Suppressor macrophage (primary cell): ENCODE measurements around the gene FXYD2.

Experiments used
- DNase-seq, 4 experiments: peaks; one replicate each; pipeline ENCODE4 v3.0.0-alpha.2; 2020 to 2022

The FXYD2 gene

GRCh38 chr11:117796456-117796871 lies 28.1 kb downstream of the FXYD2 start:
- DNase-seq, result no peak

DNA sequence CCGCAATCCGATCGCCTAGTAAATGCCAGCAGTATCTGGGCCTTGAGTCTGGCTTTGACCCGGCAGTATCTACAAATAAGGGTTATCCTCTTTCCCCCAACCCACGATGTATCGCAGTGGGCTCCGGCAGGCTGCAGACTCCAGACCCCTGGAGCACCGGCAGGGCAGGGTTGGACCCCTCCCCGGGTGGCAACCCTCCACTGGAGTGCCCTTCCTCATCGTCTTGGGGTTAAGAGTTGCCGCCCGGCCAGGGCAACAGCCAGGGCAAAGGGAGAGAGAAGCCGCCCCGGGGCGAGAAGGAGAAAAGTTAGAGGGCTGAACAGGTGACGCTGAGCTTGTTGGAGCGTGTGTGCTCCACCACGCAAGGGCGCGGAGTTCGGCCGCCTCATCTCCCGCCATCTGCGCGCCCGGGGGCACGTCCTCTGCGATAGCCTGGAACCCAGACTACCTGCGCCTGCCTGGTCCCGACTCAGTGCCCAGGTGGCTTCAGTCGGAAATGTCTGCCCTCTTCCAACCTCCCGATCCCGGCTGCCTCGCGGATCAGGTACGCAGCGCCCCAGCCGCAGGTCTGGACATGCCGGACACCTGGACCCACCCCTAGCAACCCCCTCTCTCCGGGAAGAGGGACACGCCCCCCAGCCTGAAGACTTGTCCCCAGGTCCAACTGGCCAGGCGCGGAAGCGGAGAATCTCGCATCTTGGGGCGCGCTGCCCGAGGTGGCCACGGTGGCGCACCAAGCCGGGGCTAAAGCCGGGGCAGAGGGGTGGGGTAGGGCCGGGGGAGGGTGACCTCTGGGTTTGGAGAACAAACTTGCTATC lies 28.7 kb downstream of the FXYD2 start:
- no peak for DNase-seq

- no peak for DNase-seq
Measured at GRCh38 chr11:117794772-117795629, 29.5 kb downstream of the FXYD2 start.

- no peak for DNase-seq
Measured at GRCh38 chr11:117794135-117794534, 30.4 kb downstream of the FXYD2 start.

DNA sequence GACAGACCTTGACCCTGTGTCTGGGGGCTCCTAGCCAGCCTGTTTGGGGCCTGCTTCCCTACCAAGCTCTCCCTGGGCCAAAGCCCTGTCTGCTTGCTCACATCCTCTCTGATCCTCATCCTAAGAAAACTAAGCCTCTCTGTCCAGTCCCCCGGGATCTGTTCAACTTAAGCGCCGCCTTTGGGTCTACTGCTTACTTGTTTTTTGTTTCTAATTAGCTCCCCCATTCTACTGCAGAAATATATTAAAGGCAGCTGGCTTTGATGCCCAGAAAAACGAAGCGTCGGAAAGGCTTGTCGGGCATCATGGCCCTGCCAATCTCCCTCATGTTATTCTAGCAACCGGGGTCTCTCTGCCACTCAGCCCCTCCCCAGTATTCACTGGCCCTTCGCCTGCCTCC lies 31.0 kb downstream of the FXYD2 start:
- no peak for DNase-seq

DNA sequence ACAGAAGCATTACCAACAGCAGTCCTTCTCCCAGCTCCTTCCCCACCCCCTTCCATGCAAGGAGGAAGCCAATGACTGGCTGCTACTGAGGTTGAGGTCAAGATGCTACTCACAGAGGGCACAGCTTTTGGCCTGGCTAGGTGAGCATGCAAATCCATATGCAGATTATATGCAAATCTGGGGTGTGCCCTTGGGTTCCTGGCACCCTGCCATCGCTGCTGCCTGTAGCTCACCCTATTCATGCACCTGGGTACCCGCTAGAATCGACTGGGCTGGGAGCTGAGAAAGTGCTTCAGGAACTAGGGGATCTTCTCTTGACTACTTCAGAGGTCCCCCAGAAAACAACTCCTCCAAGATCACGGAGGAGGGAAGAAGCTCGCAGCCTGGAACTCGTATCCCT lies 31.6 kb downstream of the FXYD2 start:
- DNase-seq, result no peak

GRCh38 chr11:117792241-117792640 lies 32.3 kb downstream of the FXYD2 start:
- DNase-seq, result no peak

GRCh38 chr11:117790279-117790678 lies 34.3 kb downstream of the FXYD2 start:
- no peak for DNase-seq

DNA sequence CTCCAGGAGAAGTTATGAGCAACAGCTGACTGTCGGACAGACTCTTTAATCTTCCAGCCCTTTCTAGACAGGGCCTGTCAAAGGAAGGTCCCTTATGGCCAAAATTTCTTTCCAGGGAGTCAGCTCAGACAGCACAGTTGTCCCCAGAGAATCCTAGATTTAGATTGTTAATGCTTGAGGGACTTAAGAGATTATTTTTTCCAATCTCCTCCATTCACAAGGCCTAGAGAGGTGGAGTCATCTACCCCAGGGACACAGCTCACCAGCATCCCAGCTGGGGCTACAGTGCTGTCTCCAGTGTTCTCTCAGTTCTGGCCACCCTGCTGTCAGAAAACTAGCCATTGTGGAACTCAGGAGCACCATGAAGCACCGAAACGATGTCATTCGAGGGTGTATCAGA lies 35.3 kb downstream of the FXYD2 start:
- no peak for DNase-seq

DNA sequence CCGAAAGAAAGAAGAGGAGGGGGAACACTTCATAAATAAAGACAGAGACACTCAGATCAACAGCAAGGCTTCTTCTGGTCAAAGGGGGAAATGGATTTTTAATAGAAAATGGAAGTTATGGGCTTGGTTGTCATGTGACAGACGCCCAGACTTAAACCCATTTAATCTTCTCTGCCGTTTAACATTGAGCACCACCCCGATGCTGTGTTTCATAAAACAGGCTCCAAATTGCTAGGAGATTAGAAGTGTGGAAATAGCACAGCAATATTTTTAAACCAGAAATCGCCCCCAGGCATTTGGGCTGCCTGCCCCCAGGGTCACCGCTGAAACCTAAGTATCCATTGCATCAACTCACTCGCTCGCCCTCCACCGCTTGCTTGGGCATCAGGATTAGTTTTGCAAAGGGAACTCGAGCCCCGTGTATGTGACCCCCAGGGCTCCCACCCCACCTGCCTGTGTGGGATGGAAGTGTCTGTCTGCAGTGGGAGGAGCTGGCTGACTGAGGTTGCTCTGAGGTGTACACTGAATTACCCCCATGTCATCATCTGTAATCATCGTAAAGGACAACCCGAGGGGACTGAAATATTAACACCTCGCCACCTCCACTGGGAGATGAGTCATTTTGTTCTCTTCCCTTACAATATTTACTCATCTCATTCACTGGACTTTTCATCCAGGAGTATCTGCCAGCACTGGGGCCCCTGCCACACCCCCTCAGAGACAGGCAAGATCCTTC lies 38.2 kb downstream of the FXYD2 start:
- no peak for DNase-seq

DNA sequence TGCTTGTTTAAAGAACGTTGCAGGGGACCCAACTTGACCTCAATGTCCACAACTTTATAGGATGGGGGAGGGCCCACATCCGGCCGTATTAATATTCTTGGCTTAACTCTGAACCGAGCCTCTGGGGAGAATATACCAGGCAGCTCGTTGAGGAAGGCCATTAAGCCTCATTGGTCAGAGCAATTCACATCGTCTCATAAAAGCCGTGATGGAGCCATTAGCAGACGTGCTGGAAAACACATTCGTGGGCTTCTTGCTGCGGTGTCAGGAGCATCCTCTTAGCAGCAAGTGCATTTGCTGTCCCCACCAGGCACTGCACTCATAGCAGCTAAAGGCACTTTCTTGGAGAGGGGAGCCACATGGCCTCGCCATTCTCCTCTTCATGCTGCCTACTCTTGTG lies 42.4 kb downstream of the FXYD2 start:
- no peak for DNase-seq

GRCh38 chr11:117781627-117782026 lies 42.9 kb downstream of the FXYD2 start:
- no peak for DNase-seq

GRCh38 chr11:117780456-117780855 lies 44.1 kb downstream of the FXYD2 start:
- no peak for DNase-seq

DNA sequence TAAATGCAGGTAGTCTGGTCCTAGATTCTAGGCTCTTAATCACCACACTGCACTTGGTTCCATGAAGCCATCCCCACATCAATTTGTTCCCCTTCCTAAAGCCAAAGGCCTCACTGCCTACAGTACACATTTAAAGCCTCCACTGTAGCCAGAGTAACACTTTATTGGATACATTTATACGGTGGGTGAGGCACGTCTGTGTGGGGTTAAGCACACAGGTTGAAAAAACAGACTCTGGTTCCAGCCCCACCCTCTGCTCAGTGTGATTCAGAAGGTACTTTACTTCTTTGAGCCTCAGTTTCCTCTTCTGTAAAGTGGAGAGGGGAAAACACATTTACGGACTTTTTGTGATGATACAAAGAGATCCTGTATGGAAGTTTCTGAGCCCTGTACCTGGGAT lies 50.0 kb downstream of the FXYD2 start:
- no peak for DNase-seq

DNA sequence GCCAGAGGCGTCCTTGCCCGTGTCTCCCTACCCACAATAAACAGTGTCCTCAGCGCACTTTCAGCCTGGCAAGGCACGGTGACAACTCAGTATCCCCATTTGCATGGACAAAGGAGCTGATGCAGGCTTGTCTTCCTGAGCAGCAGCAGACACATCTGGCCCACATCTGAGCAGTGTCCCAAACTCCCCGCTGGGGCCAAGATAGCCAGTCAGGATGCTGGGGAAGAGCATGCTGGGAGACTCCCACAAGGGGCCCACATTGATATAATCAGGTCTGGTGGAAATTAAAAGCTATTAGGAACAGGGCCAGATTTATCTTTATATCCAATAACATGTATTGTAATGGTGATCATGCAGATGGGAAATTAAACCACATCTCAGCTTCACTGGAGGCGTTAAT lies 52.2 kb downstream of the FXYD2 start:
- no peak for DNase-seq

- no peak for DNase-seq
Measured at GRCh38 chr11:117771841-117772240, 52.7 kb downstream of the FXYD2 start.

DNA sequence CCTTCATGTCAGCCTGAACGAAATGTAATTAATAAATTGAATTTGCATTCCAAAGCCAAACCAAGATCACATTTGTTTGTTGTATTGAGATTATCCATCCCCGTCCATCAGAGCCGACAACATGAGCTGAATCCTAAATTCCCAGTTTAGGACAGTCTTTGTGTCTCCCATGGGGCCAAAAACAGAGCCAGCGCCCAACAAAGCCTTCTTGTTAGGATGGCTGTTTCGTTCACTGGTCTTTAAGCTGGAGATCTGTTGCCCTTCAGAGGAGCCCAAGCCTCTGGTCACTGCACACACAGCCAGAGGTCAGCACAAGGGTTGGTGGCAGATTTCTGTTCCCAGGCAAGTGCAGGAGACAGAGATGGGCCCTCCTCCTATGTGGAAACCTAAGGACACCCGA lies 53.3 kb downstream of the FXYD2 start:
- DNase-seq, result no peak

DNA sequence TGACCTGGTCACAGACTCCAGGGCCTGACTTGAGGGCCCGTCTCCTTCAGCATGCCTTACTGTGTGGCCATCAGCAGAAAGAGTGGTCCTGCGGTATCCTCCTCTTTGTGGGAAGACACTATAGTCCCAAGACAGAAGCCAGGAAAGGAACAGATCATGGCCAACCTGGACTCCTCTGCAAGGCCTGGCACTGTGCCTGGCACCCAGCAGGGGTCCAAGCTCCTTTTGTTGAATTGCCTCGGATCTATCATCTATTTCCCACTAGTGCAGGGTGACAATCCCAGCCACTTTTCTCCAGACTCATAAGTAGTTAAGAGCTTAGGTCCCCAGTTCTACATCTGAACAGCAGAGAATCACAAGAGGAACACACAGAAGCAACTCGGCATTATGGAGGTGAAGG lies 54.5 kb downstream of the FXYD2 start:
- DNase-seq, result no peak
